Inflammatory macrophage (primary cell): ENCODE results near the gene PDE4D.

Experiments used
- DNase-seq, 2 donors: peaks; one replicate each; pipeline ENCODE4 v3.0.0-alpha.2; 2020 to 2022

Gene PDE4D

DNA sequence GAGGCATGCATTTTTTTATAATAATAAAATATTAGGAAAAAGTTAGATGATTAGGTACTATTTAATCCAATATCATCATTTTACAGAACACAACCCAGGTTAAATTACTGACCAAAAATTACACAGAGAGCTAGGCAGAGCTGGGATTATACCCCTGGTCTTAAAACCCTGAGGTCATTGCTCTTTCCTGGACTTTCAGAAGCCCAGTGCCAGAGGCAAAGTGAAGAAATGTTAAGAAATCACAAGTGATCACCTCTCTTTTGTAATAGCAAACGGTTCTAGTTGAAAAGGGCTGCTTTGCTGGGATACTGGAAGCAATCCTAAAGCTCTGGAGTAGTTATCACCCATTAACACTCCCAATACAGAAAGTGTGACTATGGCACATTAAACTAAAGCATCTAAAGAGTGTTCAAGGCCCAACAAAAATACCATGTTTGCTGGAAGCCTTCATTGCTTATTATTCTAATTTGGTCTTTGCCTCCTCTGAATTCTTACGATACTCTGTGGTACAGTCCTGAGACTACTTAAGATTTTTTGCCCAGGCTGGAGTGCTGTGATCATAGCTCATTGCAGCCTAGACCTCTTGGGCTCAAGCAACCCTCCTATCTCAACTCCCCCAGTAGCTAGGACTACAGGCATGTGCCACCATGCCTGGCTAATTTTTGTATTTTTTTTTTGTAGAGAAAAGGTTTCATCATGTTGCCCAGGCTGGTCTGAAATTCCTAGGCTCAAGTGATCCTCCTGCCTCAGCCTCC lies 734.7 kb downstream of the PDE4D start:
- no peak for DNase-seq

DNA sequence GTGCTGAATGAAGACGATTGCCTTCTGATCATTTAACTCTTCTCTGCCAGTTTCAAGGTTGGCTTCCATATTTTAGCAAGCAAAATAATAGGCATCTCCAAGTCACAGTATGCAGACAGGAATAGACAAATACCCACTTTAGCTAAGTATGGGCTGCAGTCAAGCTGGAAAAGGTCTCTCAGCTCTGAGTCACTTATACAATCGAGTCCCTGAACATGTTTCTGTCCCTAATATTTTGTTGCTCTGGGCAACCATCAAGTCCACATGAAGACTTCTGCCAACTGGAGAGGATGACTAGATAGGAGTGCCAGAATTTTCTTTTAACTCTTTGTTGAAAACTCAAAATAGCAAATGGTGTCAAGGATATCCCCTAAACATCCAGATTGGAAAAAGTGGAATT lies 735.4 kb downstream of the PDE4D start:
- DNase-seq, result no peak

DNA sequence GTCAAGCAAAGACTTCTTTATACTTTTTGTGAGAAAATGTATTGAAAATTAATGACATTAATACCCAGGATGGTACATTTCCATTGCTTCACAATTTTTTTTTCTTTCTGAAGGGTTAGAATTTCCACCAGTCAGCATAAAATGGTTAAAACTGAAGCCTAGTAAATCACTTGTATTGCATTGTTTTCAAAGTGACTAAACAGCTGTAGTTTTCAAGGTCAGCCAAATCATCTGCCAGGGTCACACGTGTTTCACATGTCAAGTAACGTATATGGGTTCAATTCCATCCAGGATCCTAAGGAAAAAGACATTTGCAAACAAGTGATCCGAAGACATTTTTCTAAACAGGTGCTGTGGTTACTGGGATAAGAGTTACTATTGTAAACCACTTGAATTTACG lies 736.5 kb downstream of the PDE4D start:
- DNase-seq, result no peak

DNA sequence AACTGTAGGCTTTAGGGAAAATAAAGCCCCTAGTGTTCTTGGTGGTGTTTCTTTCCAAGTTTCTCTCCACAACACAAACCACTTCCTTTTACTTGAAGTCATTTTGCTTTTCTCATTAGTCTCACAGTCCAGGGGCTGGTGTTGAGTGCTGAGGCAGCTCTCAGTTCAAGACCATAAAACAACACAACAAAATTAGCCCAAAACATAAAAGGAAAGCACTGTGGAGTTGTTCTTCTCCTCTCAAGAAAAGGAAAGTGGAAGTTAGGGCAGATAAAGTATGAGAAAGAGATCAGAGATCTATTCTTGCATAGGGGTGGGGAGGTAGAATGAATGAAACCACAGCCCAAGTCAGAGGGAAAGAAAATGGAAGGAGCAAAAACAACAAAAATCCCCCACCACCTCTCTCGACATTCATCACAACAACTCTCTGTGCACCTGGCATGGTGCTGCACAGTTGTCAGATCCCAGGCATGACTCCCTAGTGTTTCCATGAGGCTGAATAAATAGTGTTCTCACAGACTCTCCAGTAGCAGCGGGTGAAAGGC lies 740.8 kb downstream of the PDE4D start:
- no peak for DNase-seq

DNA sequence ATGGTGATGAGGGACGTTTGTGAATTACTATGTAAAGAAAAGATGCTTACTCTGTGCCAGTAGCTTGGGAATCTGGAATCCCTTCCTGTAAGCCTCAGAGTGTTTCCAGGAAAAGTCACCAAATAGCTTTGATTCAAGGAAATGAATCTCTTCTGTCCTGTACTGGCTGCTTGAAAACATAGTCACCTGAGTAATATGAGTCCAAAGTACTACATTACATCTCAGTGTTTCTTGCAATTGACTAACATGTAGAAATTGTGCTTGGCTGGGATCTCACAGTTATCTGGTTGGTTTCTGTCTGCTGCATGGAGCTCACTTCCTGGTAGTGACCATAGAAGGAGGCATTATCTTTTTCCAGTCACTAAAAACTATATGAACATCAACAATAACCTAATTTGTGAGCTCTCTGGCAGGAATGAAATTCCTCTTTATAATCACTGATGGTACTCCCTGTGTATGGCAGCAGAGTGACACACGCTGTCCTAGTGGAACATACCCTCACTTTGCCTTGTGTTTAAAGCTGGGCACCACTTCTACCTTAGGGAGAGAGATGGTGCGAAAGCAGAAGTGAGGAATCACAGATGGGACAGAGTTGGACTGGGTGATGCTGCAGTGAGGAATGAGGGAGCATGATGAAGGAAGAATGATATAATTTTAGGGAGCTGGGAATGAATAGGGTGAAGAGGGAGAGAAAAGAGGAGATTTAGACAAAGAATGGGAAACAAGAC lies 742.2 kb downstream of the PDE4D start:
- DNase-seq, result no peak

DNA sequence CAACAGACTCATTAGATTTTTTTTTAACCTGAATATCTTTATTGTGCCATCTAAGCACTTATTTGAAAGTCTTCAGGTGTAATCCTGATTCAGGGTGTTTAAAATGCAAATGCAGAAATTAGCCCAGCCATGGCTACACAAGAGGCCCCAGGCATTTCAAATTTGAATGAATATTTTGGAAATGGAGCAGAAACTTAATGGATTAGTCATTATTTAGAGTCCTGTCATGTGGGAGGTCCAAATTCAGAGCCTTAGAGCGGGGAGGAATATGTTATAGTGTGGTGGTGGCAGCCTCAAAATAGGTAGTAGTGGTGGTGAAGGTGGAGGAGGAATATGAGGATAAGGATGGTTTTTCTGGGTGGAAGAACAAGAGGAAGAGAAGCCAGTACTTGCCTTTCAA lies 743.7 kb downstream of the PDE4D start:
- DNase-seq, result no peak

DNA sequence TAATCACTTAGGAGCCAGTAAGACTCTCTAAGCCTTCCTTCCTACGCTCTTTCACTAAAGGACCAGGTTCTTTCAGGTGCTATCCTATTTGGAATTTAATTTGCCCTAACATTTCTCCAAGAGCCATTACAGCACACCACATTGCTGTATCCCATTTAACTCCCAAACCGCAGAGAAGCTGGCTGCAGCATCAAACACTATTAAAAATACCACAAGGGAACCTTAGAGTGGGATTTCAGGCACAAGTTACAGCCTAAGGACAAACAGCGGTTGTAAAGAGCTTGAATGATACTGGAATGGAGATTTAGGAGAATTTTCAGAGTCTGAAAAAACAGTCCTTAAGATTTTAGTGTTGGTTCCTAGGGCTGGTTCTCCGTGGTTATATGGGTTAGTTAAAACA lies 744.3 kb downstream of the PDE4D start:
- DNase-seq, result no peak

DNA sequence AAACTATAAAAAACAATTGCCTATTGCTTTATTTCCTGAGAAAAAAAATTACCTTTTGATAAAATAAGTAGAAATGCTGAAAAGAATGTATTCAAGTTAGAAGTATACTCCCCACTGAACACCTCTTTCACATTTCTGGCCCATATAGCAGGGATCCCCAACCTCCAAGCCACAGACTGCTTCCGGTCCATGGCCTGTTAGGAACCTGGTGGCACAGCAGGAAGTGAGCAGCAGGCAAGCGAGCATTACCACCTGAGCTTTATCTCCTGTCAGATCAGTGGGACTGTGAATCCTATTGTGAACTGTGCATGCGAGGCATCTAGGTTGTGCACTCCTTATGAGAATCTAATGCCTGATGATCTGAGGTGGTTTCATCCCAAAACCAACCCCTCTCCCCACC lies 746.8 kb downstream of the PDE4D start:
- DNase-seq, result no peak

DNA sequence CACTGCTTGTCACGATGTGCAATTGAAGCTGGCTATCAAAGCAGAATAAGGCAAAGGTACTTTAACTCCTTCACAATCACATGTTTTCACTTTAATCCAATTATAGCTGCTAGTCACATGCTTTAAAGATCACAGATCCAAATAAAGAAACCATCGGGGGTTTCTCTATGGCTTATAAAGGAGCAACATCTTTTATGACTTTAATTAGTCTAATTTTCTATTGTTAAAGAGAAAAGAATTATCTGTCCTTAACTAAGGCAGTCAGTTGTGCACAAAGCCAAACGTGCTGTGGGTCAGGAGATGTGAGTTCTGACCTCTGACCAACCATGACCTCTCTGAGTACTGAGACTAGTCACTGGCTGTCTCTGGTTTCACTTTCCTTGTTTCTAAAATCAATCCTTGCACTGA lies 749.6 kb downstream of the PDE4D start:
- DNase-seq, result no peak

DNA sequence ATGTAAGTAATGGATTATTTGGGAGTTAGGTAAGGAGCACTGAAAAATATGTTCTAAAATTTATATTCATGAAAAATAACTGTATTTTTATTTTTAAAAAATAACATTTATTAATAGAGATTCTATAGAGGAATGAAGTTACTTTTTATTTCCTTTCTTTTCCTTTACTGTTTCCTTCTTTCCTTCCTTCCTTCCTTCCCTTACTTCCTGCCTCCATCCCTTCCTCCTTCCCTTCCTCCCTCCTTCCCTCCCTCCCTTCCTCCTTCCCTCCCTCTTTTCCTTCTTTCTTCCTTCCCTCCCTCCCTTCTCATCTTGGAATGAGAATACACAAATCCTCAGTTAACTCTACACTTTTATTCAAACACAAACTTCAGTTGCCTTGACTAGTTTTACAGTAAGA lies 750.6 kb downstream of the PDE4D start:
- DNase-seq, result no peak

DNA sequence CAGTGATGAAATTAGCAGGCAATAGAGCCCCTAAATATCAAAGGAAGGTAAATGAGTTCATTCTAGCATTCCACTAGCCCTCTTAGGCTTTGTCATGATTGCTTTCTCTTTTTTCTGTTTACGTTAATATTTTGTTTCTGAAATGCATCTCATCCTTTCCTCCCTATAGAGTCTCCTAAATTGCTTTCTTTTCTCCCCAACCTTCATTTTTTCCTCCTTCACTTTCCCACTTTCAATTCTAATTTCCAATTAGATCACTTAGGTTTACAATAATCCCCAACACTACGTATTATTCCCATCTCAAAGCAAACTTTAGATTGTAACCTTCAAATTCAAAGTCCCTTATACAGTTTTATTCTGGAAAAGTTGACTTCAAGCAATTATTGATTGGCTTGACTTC lies 751.4 kb downstream of the PDE4D start:
- DNase-seq, result no peak

DNA sequence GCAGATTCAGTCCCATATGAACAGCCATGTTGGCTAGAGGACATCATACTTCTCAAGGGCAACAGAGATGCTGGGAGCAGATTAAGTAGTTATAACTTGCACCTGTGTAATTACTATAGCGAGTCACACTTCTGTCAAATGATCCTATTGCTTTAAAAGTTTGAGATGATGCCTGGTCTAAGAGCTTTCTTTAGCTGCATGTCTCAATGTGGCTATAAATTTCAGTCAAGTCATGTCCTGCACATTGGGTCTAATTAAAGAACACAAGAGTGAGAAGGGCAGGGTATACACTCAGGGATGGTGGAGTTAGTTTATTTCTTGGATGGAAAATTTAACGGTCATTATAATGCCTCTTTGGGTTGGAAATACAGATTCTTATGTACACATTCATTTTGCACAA lies 753.4 kb downstream of the PDE4D start:
- DNase-seq, result no peak

DNA sequence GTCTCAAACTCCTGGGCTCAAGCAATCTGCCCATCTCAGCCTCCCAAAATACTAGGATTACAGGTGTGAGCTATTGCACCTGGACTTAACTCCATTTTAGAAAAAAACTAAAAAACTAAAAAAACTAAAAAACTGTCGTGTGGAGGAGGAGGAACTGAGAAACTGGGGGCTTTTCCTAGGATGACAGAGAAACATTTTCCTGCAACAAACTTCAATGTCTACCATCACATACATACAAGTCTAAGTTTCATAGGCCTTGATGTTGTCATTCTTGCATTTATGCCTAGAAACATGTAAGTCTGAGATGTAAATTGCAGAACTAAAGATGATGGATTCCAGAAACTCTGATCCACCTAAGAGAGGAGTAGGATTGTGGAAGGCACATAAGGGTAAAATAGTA lies 753.8 kb downstream of the PDE4D start:
- no peak for DNase-seq

DNA sequence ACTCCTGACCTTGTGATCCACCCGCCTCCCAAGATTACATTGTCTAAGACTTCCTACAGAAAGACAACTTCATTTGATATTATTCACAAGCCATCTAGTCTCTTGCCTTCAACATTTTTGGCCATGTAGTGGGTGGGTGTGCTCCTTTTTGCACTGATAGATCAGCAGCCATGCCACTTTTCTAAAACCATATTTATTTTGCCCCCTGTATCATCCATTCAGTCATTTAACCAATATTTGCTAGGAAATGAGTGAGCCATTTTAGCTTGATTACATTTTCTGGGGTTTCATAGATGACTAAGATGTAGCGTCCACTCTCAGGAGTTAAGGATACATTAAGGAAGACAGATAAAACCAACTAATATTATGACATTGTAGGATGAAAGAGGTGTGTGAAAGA lies 755.0 kb downstream of the PDE4D start:
- no peak for DNase-seq

DNA sequence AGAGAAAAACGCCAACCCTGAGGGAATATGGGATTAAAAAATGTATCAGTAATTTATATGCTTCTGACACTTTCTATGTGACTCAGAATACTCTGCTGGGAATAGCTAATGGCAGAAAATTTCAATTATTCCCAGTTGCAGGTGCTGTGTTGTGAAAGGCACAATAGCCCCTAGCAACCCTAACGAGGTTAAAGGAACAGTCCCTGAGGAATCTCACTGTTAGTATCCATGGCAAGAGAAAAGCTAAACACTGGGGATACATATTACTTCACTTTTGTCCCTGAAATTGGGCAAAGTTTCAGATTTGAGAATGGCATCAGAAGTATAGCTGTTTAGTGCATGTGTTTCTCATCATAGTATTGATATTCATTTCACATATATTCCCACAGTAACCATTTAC lies 755.7 kb downstream of the PDE4D start:
- DNase-seq, result no peak

DNA sequence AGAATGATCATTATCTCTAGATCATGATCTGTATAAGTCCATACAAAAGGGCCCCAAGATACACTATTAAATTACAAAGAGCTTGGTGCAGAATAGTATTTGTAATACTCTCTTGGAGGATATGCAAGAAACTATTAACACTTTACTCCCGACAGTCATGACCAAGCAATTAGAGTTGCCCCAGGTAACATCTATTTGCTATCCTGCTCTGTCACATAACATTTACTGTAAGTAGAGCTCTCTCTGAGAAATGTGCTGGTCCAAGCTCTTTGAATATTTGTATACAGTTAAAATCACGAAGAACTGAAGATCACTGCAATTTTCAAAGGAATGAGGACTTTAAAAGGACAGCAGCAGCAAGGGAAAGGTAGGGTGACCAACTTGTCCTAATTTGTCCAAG lies 757.0 kb downstream of the PDE4D start:
- no peak for DNase-seq

DNA sequence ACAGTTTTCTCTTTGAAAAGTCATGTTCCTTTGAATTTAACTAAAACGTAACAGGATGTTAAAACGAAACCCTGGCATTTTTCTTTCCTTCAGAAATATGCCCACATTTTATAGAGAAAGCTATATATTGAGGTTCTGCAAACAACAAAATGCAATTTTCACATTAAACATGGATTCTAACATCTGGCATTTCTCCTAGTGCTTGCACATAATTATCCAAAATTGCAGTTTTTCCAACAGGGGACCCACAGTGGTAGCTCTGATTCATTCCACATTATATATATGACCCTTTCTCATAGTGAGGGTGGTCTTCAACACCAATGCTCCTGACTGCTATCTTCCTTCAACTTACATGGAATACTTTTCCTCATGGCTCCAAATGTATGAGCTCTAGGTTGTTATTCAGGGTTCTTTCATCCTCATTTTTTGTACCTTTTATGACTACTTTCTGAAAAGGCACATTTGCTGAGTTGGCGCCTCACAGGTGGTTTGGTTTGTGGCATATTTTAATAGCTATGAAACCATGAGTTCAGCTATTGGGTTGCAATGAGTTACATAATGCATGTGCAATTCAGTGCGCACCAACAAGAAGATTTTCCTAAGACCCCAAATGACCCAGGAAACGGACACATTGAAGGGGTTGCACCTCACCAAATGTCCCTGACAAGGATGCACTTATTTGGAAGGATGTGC lies 758.9 kb downstream of the PDE4D start:
- no peak for DNase-seq

DNA sequence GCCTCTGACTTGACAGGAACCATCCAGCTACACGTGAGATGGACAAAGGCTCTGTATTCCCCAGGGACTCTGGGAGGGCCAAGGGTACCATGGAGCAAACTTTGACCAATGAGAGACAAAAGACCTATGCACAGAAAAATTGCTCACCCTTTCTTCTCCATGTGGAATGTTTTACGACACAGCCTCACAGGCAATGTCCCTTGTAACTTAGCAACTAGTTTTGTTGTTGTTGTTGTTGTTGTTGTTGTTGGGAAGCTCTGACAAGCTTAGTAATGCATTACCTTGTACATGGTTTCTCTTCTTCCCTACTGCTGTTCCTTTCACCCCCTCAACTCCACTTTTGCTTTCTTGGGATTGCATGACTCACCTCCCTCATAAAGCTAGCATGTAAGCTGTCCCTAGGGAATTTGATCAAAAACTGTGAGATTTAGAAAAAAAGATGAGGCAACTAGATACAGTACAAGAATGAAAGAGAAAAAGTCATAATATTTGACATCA lies 759.7 kb downstream of the PDE4D start:
- DNase-seq, result no peak

DNA sequence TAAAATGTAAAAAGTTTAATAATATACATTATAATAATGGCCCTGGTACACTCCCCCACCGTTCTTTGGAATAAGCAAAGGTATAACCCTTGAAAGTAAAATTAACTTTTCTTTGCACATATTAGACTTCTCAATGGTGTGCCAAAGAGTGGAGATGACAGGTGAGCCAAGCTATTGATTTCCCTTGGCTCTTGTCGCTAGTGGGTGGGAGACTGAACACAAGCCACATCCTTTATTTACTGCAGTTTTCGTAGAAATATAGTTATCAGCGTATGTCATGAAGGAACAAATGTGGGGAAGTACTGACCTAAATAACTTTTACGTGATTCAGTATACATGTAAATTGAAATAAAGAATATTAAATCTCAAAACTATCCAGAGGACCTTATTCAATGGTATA lies 761.4 kb downstream of the PDE4D start:
- no peak for DNase-seq

DNA sequence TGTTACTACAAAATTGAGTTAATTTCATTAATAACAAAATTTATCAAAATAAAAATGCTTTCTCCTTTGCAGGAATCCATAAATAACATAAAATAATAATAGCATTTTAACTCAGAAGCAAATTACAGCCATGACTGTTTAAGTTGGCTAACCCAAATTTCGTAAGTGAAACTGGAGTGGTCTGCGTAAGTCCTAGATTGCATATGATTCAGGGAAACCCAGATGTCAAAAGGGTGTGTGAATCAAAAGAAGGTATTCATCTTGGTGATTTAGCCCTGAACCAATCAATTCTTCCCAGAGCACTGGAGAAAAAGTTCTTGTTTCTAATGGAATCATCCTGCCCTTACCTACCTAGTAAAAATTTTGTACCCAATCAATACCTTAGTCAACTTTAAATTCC lies 763.1 kb downstream of the PDE4D start:
- DNase-seq, result no peak

DNA sequence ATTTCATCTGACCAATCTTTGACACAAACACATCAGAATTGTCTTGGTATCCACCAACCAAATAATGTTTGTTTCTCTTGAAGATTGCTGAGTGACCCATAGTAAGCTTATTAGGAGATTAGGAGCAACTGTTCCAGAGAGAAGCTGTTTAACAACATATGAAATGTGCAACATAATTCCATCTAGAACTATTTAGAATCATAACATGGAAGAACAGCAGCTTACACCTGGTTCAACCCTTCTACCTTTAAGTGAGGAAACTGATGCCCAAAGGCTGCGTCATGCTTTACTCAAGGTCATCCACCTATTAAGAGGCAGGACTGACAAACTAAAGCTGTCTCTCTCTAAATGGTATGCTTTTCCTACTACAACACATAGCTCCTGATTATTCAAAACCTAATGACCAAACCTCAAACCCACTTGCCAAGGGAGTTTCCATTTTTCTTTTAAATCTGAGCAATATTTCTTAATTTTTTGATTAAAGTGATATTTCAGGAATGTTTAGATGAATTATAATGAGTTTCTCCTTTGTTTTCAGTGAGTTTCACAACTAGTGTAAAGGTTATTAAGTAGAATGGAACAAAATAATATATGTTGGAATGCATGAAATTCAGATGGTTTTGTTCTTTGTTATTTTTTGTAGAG lies 764.8 kb downstream of the PDE4D start:
- DNase-seq, result no peak

DNA sequence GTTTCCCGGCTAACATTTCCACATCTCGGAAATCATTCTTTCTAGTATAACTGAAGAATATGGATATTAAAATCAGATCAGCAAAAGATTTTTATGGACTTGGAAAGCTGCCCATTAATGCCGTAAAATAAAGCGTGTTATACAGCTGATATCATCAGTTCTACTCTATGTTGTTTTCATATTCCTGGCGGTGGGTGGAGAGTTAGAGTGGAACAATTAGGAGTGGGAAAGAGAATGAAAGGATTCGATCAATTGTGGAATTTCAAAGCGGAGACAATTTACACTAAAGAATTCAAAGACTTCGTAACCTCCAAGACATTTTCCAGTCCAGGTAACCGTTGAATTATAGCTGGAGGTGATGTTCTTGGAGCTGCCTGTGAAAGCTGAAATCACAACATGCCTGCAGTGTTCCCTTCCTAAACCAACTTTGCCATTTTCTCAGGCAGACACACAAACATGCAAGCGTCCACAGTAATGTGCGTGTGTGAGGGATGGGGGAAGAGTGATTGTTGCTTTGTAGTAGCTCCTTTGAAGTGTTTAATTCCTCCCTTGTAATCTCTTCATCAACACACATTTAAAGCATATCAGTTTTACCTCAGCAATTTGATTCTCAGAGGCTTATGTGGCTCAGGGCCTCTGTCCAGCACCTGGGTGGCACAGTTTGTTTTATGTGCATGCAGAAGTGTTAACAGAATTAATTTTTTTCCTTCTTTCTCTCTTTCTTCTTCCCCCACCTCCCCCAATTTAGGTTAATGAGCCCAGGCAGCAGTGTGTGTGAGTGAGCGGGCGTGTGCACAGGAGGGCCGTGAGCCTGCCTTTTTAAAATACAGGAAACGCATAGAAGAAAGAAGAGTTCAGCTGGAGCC lies 766.6 kb downstream of the PDE4D start:
- no peak for DNase-seq
